HepG2 (cell line): ENCODE data around the gene MCOLN1. TPM values are rescaled to one million over a fixed set of nuclear protein-coding genes. Genes with fewer than 3 reads are reported as not detected.

ENCODE experiments used
- GLI4 ChIP-seq: sonication (generic); formaldehyde crosslinking; IDR thresholded peaks from 2 replicates; pipeline ENCODE4 v1.5.1; 2020; ENCODE audit warnings: missing genetic modification reagents, mild to moderate bottlenecking, moderate library complexity, borderline replicate concordance
- JUN ChIP-seq: sonication (generic); formaldehyde crosslinking; IDR thresholded peaks from 2 replicates; pipeline ENCODE4 v1.4.0; 2020; ENCODE audit warnings: mild to moderate bottlenecking, missing genetic modification reagents
- MEF2D ChIP-seq: sonication (generic); formaldehyde crosslinking; IDR thresholded peaks from 2 replicates; pipeline ENCODE4 v1.5.1; 2020; ENCODE audit warnings: mild to moderate bottlenecking, missing genetic modification reagents
- NBN ChIP-seq: fragments of 450-650 bp; conservative IDR thresholded peaks from 2 replicates; pipeline ENCODE4 v1.6.1; 2017
- NCOA2 ChIP-seq: sonication (generic); formaldehyde crosslinking; IDR thresholded peaks from 2 replicates; pipeline ENCODE4 v1.8.0; 2022; ENCODE audit warnings: inconsistent platforms
- NCOA5 ChIP-seq: sonication (generic); formaldehyde crosslinking; IDR thresholded peaks from 2 replicates; pipeline ENCODE4 v1.4.0; 2020; ENCODE audit warnings: missing genetic modification reagents
- POGZ ChIP-seq: sonication (generic); formaldehyde crosslinking; IDR thresholded peaks from 2 replicates; pipeline ENCODE4 v1.4.0; 2020; ENCODE audit warnings: mild to moderate bottlenecking, missing genetic modification reagents
- POLR2AphosphoS5 ChIP-seq: IDR thresholded peaks from 2 replicates; pipeline ENCODE4 v1.6.1; 2012; ENCODE audit warnings: low read depth, low read length
- PRPF4 ChIP-seq: fragments of 200-400 bp; formaldehyde crosslinking; IDR thresholded peaks from 2 replicates; pipeline ENCODE4 v1.6.1; 2016; ENCODE audit warnings: low read length, low read depth; ENCODE audit not compliant: poor library complexity, severe bottlenecking
- SKI ChIP-seq: fragments of 450-650 bp; IDR thresholded peaks from one replicate; pipeline ENCODE4 v1.6.1; 2018; ENCODE audit warnings: mild to moderate bottlenecking; ENCODE audit not compliant: partially characterized antibody
- ZMYM4 ChIP-seq: sonication (generic); formaldehyde crosslinking; IDR thresholded peaks from 2 replicates; pipeline ENCODE4 v1.8.1; 2023; ENCODE audit warnings: mild to moderate bottlenecking, missing genetic modification reagents
- ZNF180 ChIP-seq: sonication (generic); formaldehyde crosslinking; IDR thresholded peaks from 2 replicates; pipeline ENCODE4 v1.4.0; 2020; ENCODE audit warnings: low read depth, missing genetic modification reagents, borderline replicate concordance
- ZNF30 ChIP-seq: sonication (generic); formaldehyde crosslinking; IDR thresholded peaks from 2 replicates; pipeline ENCODE4 v1.5.0; 2020; ENCODE audit warnings: mild to moderate bottlenecking, missing genetic modification reagents
- ZNF468 ChIP-seq: sonication (generic); formaldehyde crosslinking; IDR thresholded peaks from 2 replicates; pipeline ENCODE4 v1.8.0; 2022; ENCODE audit warnings: mild to moderate bottlenecking, moderate library complexity, missing genetic modification reagents
- ZNF564 ChIP-seq: sonication (generic); formaldehyde crosslinking; IDR thresholded peaks from 2 replicates; pipeline ENCODE4 v1.8.1; 2023; ENCODE audit warnings: mild to moderate bottlenecking, missing genetic modification reagents
- ZNF619 ChIP-seq: sonication (generic); formaldehyde crosslinking; IDR thresholded peaks from 2 replicates; pipeline ENCODE4 v1.4.0; 2020; ENCODE audit warnings: mild to moderate bottlenecking, missing genetic modification reagents
- ZSCAN30 ChIP-seq: sonication (generic); formaldehyde crosslinking; IDR thresholded peaks from 2 replicates; pipeline ENCODE4 v1.5.0; 2020; ENCODE audit warnings: mild to moderate bottlenecking, missing genetic modification reagents
- polyA plus RNA-seq, 8 experiments: library from polyadenylated mRNA; depleted of rRNA in 3 of 8; stranded (reverse) in 7 of 8; unstranded in 1 of 8; fragments of >200 nt; fragmentation: Illumina TruSeq in 4 of 8; extraction: Trizol in 4 of 8; gene quantifications; 2 replicates each; pipeline versions ENCODE4 v1.2.1 to v1.2.3, GENCODE V29; 2011 to 2016; ENCODE audit warnings: low read depth in 4 of 8, missing spikeins in 1 of 8, mixed read lengths in 1 of 8; ENCODE audit not compliant: insufficient read depth in 1 of 8
- total RNA-seq, 5 experiments: library from RNA; depleted of rRNA; stranded (reverse); fragments of >200 nt; fragmentation: Illumina TruSeq; extraction: Trizol; gene quantifications; 2 replicates each; pipeline ENCODE4 v1.2.3, GENCODE V29; 2016; ENCODE audit warnings: low read depth in 1 of 5
- TF ChIP-seq, protein P1 (sequence below): IDR thresholded peaks from 2 replicates; pipeline ENCODE4 v1.6.1; 2016; ENCODE audit warnings: mild to moderate bottlenecking, missing biosample characterization, missing genetic modification reagents
- TF ChIP-seq, protein P2 (sequence below): sonication (generic); formaldehyde crosslinking; IDR thresholded peaks from 2 replicates; pipeline ENCODE4 v1.9.0; 2022; ENCODE audit warnings: low read depth, missing genetic modification reagents
- TF ChIP-seq, protein P3 (sequence below): sonication (generic); formaldehyde crosslinking; IDR thresholded peaks from 2 replicates; pipeline ENCODE4 v1.8.1; 2022; ENCODE audit warnings: low read depth, mild to moderate bottlenecking, missing genetic modification reagents
- TF ChIP-seq, protein P4 (sequence below): sonication (generic); formaldehyde crosslinking; IDR thresholded peaks from 2 replicates; pipeline ENCODE4 v1.5.0; 2020; ENCODE audit warnings: mild to moderate bottlenecking, missing genetic modification reagents
- TF ChIP-seq, protein P5 (sequence below): sonication (generic); formaldehyde crosslinking; IDR thresholded peaks from 2 replicates; pipeline ENCODE4 v1.8.0; 2022; ENCODE audit warnings: missing genetic modification reagents, low read depth, mild to moderate bottlenecking, borderline replicate concordance

Gene MCOLN1
- total and polyA plus RNA-seq, 2 of the 13 experiments (the other 11 are each of a cell fraction or from before 2014, with no cell fraction given), result 3.4 to 15.7 TPM

DNA sequence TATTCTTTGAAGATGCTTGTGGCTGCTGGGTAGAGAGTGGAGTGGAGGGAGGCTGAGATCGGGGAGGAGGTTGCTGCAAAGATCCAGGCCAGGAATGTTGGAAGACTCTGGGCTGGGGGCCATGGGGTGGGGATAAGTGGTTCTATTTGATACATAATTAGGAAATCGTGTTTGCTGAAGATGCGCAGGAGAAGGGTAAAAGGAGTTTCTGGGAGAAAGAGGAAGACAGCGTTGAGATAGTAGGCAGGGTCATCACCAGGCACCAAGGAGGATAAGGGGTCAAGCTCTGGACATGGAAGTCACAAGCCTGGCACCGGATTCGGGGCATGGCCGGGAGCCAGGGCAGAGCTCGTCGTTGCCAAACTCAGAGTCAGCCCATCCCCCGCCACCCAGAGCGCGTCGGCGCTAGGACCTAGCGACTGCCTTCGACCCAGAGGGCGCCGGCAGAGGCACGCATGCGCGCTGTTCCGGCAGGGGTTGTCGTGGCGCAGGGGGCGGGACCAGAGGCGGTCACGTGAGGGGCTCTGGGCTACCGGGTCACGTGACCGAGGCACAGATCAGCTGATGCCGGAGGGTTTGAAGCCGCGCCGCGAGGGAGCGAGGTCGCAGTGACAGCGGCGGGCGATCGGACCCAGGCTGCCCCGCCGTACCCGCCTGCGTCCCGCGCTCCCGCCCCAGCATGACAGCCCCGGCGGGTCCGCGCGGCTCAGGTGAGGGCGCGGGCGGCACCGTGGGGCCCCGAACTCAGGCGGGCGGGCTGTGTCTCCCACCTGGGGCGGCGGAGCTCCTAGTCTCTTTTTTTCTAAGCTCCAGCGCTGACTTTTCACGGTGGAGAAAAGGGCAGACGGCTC, at the start of gene MCOLN1 (continued):
- TF ChIP-seq POGZ (CRISPR knock-in tag) (peak; percentile 89), GLI4 (CRISPR knock-in tag) (no peak), ZSCAN30 (CRISPR knock-in tag) (no peak), ZNF468 (CRISPR knock-in tag) (no peak), POLR2AphosphoS5 (no peak; the same call in 1 of the 2 replicates), NBN (no peak), NCOA2 (CRISPR knock-in tag) (peak; percentile 63; the same call in 1 of the 2 replicates), ZNF619 (peak; percentile 73; the same call in 1 of the 2 replicates), MEF2D (CRISPR knock-in tag) (peak; percentile 73; the same call in 1 of the 2 replicates), ZNF564 (CRISPR knock-in tag) (no peak), ZNF180 (CRISPR knock-in tag) (no peak), JUN (0 out of 2 replicates have a peak, but pooled peaks have one; percentile 20), NCOA5 (no peak), ZNF30 (CRISPR knock-in tag) (no peak), SKI (peak; percentile 54), ZMYM4 (CRISPR knock-in tag) (peak; percentile 99), PRPF4 (peak; percentile 91)
- TF ChIP-seq, protein P1, sequence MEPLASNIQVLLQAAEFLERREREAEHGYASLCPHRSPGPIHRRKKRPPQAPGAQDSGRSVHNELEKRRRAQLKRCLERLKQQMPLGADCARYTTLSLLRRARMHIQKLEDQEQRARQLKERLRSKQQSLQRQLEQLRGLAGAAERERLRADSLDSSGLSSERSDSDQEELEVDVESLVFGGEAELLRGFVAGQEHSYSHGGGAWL, result peak; percentile 76; the same call in 1 of the 2 replicates
- TF ChIP-seq, protein P2, sequence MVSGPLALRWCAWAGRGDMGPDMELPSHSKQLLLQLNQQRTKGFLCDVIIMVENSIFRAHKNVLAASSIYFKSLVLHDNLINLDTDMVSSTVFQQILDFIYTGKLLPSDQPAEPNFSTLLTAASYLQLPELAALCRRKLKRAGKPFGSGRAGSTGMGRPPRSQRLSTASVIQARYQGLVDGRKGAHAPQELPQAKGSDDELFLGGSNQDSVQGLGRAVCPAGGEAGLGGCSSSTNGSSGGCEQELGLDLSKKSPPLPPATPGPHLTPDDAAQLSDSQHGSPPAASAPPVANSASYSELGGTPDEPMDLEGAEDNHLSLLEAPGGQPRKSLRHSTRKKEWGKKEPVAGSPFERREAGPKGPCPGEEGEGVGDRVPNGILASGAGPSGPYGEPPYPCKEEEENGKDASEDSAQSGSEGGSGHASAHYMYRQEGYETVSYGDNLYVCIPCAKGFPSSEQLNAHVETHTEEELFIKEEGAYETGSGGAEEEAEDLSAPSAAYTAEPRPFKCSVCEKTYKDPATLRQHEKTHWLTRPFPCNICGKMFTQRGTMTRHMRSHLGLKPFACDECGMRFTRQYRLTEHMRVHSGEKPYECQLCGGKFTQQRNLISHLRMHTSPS (CRISPR knock-in tag), result peak; percentile 79
- TF ChIP-seq, protein P3, sequence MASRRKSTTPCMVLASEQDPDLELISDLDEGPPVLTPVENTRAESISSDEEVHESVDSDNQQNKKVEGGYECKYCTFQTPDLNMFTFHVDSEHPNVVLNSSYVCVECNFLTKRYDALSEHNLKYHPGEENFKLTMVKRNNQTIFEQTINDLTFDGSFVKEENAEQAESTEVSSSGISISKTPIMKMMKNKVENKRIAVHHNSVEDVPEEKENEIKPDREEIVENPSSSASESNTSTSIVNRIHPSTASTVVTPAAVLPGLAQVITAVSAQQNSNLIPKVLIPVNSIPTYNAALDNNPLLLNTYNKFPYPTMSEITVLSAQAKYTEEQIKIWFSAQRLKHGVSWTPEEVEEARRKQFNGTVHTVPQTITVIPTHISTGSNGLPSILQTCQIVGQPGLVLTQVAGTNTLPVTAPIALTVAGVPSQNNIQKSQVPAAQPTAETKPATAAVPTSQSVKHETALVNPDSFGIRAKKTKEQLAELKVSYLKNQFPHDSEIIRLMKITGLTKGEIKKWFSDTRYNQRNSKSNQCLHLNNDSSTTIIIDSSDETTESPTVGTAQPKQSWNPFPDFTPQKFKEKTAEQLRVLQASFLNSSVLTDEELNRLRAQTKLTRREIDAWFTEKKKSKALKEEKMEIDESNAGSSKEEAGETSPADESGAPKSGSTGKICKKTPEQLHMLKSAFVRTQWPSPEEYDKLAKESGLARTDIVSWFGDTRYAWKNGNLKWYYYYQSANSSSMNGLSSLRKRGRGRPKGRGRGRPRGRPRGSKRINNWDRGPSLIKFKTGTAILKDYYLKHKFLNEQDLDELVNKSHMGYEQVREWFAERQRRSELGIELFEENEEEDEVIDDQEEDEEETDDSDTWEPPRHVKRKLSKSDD (CRISPR knock-in tag), result peak; percentile 85
- TF ChIP-seq, protein P4, sequence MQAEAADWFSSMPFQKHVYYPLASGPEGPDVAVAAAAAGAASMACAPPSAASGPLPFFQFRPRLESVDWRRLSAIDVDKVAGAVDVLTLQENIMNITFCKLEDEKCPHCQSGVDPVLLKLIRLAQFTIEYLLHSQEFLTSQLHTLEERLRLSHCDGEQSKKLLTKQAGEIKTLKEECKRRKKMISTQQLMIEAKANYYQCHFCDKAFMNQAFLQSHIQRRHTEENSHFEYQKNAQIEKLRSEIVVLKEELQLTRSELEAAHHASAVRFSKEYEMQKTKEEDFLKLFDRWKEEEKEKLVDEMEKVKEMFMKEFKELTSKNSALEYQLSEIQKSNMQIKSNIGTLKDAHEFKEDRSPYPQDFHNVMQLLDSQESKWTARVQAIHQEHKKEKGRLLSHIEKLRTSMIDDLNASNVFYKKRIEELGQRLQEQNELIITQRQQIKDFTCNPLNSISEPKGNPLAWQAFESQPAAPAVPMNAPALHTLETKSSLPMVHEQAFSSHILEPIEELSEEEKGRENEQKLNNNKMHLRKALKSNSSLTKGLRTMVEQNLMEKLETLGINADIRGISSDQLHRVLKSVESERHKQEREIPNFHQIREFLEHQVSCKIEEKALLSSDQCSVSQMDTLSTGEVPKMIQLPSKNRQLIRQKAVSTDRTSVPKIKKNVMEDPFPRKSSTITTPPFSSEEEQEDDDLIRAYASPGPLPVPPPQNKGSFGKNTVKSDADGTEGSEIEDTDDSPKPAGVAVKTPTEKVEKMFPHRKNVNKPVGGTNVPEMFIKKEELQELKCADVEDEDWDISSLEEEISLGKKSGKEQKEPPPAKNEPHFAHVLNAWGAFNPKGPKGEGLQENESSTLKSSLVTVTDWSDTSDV, result no peak
- TF ChIP-seq, protein P5, sequence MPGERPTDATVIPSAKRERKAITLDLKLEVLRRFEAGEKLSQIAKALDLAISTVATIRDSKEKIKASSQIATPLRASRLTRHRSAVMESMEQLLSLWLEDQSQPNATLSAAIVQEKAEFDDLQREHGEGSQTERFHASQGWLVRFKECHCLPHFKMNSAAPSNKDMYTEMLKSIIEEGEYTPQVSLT, result no peak
